Liver (tissue), 9 donors: ENCODE results near the gene TMTC1. TPM values are rescaled to one million over a fixed set of nuclear protein-coding genes. Genes with fewer than 3 reads are reported as not detected.

Source experiments
- DNase-seq: peaks from one replicate; pipeline ENCODE4 v3.0.0-alpha.2; 2017; ENCODE audit warnings: low spot score
- H3K27ac ChIP-seq, 2 donors: one replicate each; pipeline ENCODE4 v1.7.0; 2013; ENCODE audit warnings: inconsistent platforms in 2 of 2, low read length in 2 of 2, control low read depth in 1 of 2, low read depth in 1 of 2, mild to moderate bottlenecking in 1 of 2
- H3K27me3 ChIP-seq, 4 donors: one replicate each; pipeline versions ENCODE4 v1.6.1 to v1.7.0; 2013; ENCODE audit warnings: low read length in 3 of 4, inconsistent platforms in 1 of 4, mild to moderate bottlenecking in 1 of 4, moderate library complexity in 1 of 4; ENCODE audit not compliant: control insufficient read depth in 4 of 4, insufficient read depth in 4 of 4
- H3K36me3 ChIP-seq, 4 donors: one replicate each; pipeline versions ENCODE4 v1.6.1 to v1.7.0; 2013; ENCODE audit warnings: low read length in 3 of 4, mild to moderate bottlenecking in 3 of 4, low read depth in 1 of 4, moderate library complexity in 1 of 4; ENCODE audit not compliant: control insufficient read depth in 4 of 4, insufficient read depth in 3 of 4
- H3K4me1 ChIP-seq, 4 donors: one replicate each; pipeline versions ENCODE4 v1.6.1 to v1.7.0; 2013; ENCODE audit warnings: low read length in 3 of 4, mild to moderate bottlenecking in 3 of 4, moderate library complexity in 1 of 4; ENCODE audit not compliant: control insufficient read depth in 4 of 4, insufficient read depth in 4 of 4
- H3K4me3 ChIP-seq, 3 donors: one replicate each; pipeline versions ENCODE4 v1.6.1 to v1.7.0; 2013; ENCODE audit warnings: low read length in 3 of 3, control low read depth in 1 of 3, low read depth in 1 of 3, mild to moderate bottlenecking in 1 of 3
- H3K9ac ChIP-seq, 2 donors: one replicate each; pipeline ENCODE4 v1.7.0; 2013; ENCODE audit warnings: low read length in 2 of 2, mild to moderate bottlenecking in 2 of 2, moderate library complexity in 2 of 2, control low read depth in 1 of 2, low read depth in 1 of 2
- H3K9me3 ChIP-seq, 4 donors: one replicate each; pipeline versions ENCODE4 v1.6.1 to v1.7.0; 2013; ENCODE audit warnings: low read length in 3 of 4; ENCODE audit not compliant: control insufficient read depth in 4 of 4
- CTCF ChIP-seq: fragments of 150-350 bp; IDR thresholded peaks from 2 replicates; pipeline ENCODE4 v1.5.1; 2017; ENCODE audit warnings: improper control_type of control experiment, low read depth, low read length; ENCODE audit not compliant: missing input control
- EGR1 ChIP-seq, 2 donors: IDR thresholded peaks; 2 replicates each; pipeline ENCODE4 v1.6.1; 2016 to 2018; ENCODE audit warnings: antibody characterized with exemption in 2 of 2, low read depth in 2 of 2
- FOXA1 ChIP-seq: IDR thresholded peaks from 2 replicates; pipeline ENCODE4 v1.6.1; 2016; ENCODE audit warnings: antibody characterized with exemption
- FOXA2 ChIP-seq: IDR thresholded peaks from 2 replicates; pipeline ENCODE4 v1.6.1; 2016; ENCODE audit warnings: antibody characterized with exemption
- GABPA ChIP-seq, 2 donors: IDR thresholded peaks in 1 of 2; conservative IDR thresholded peaks in 1 of 2; 2 replicates each; pipeline ENCODE4 v1.6.1; 2016; ENCODE audit warnings: antibody characterized with exemption in 2 of 2, mild to moderate bottlenecking in 1 of 2, moderate library complexity in 1 of 2
- HNF4A ChIP-seq, 2 donors: conservative IDR thresholded peaks; 2 replicates each; pipeline ENCODE4 v1.6.1; 2016; ENCODE audit warnings: antibody characterized with exemption in 2 of 2, mild to moderate bottlenecking in 2 of 2
- HNF4G ChIP-seq: IDR thresholded peaks from 2 replicates; pipeline ENCODE4 v1.6.1; 2016; ENCODE audit warnings: antibody characterized with exemption
- JUND ChIP-seq, 2 donors: IDR thresholded peaks; 2 replicates each; pipeline ENCODE4 v1.6.1; 2016; ENCODE audit warnings: antibody characterized with exemption in 2 of 2
- NR2F2 ChIP-seq: IDR thresholded peaks from 2 replicates; pipeline ENCODE4 v1.6.1; 2016; ENCODE audit warnings: antibody characterized with exemption
- RAD21 ChIP-seq, 2 donors: IDR thresholded peaks; 2 replicates each; pipeline ENCODE4 v1.6.1; 2016; ENCODE audit warnings: antibody characterized with exemption in 2 of 2, mild to moderate bottlenecking in 2 of 2
- REST ChIP-seq: IDR thresholded peaks from 2 replicates; pipeline ENCODE4 v1.6.1; 2016; ENCODE audit warnings: antibody characterized with exemption, mild to moderate bottlenecking
- RXRA ChIP-seq, 2 donors: IDR thresholded peaks; 2 replicates each; pipeline ENCODE4 v1.6.1; 2017 to 2018; ENCODE audit warnings: antibody characterized with exemption in 2 of 2, mild to moderate bottlenecking in 1 of 2
- SP1 ChIP-seq: IDR thresholded peaks from 2 replicates; pipeline ENCODE4 v1.6.1; 2018; ENCODE audit warnings: antibody characterized with exemption, mild to moderate bottlenecking
- TAF1 ChIP-seq: conservative IDR thresholded peaks from 2 replicates; pipeline ENCODE4 v1.6.1; 2016; ENCODE audit warnings: antibody characterized with exemption, mild to moderate bottlenecking
- YY1 ChIP-seq: IDR thresholded peaks from 2 replicates; pipeline ENCODE4 v1.6.1; 2016; ENCODE audit warnings: antibody characterized with exemption, mild to moderate bottlenecking
- WGBS: extraction: QIAGEN DNeasy Blood & Tissue Kit; methylation state at CpG from one replicate; pipeline ENCODE4 v1.1.7; 2013; 5-methylcytosine and 5-hydroxymethylcytosine counted together
- polyA plus RNA-seq, 2 donors: library from polyadenylated mRNA; stranded (reverse) in 1 of 2; unstranded in 1 of 2; fragments of 200-250 nt in 1 of 2; fragments of >200 nt in 1 of 2; fragmentation: Nextera tagmentation in 1 of 2; extraction: Ambion mirVana in 1 of 2; gene quantifications; one replicate each; pipeline versions ENCODE4 v1.2.1 to v1.2.3, GENCODE V29; 2013 to 2015
- total RNA-seq, 2 donors: library from RNA; depleted of rRNA; stranded (reverse); fragments of >200 nt; gene quantifications; one replicate each; pipeline ENCODE4 v1.2.3, GENCODE V29; 2014
- TF ChIP-seq, protein P1 (sequence below): IDR thresholded peaks from 2 replicates; pipeline ENCODE4 v1.6.1; 2016; ENCODE audit warnings: antibody characterized with exemption
- TF ChIP-seq, protein P2 (sequence below): IDR thresholded peaks from 2 replicates; pipeline ENCODE4 v1.6.1; 2016; ENCODE audit warnings: antibody characterized with exemption
- TF ChIP-seq, protein P3 (sequence below): IDR thresholded peaks from 2 replicates; pipeline ENCODE4 v1.6.1; 2016; ENCODE audit warnings: antibody characterized with exemption
- donor health status: healthy.
- donor health status: healthy.
- donor health status: healthy.
- donor health status: healthy.
- donor health status: healthy.

The TMTC1 gene
- total and polyA plus RNA-seq, 4 donors = 0.76 to 3.3 (median 2.1) TPM

DNA sequence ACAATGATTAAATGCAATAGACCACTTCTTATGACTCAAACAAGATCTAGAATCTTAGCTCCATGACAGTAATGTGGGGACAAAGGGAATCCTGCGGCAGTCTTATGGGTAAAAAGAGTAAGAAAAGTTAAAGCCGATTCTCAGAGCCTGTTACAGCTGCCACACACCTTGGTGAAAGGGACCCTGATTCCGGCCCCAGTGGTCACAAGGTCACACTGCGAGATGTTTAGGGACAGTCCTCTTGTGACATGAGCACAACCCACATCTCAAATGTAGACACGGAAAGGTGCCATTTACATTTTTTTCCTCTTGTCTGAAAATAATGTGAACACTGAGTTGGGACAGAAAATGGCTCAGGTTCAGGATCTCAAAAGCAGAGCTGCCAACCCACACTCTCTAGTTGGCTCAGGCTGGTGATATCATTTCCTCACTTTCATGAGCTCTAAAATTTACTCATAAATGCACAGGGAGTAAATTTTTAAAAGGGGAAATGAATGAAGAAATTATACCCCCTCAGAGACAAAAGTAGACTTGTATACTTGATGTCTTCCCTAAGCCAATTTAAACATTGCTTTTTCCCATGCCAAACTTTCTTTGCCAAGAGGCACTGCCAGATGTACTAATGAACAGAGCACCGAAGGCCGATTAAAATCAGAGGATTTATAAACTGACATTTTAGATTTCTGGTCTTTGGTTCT is 173.1 kb downstream of the TMTC1 start:
- TF ChIP-seq REST (no peak), FOXA1 (no peak), SP1 (no peak), HNF4G (no peak), RAD21 (IDR thresholded peaks at IDR 0.05) (peak in 1 of 2 donors; percentile 39), JUND (IDR thresholded peaks at IDR 0.05) (no peak), CTCF (no peak), YY1 (peak; percentile 54), TAF1 (no peak), HNF4A (conservative IDR thresholded peaks at IDR 0.05) (peak; percentile 21 to 70), FOXA2 (no peak), RXRA (IDR thresholded peaks at IDR 0.05) (peak in 1 of 2 donors; percentile 44), EGR1 (IDR thresholded peaks at IDR 0.05; ENCODE audit: low read depth in 2 of 2) (no peak), NR2F2 (no peak), GABPA (IDR thresholded peaks at IDR 0.05 in 1 of 2, conservative IDR thresholded peaks at IDR 0.05 in 1 of 2) (no peak)
- TF ChIP-seq, protein P1, sequence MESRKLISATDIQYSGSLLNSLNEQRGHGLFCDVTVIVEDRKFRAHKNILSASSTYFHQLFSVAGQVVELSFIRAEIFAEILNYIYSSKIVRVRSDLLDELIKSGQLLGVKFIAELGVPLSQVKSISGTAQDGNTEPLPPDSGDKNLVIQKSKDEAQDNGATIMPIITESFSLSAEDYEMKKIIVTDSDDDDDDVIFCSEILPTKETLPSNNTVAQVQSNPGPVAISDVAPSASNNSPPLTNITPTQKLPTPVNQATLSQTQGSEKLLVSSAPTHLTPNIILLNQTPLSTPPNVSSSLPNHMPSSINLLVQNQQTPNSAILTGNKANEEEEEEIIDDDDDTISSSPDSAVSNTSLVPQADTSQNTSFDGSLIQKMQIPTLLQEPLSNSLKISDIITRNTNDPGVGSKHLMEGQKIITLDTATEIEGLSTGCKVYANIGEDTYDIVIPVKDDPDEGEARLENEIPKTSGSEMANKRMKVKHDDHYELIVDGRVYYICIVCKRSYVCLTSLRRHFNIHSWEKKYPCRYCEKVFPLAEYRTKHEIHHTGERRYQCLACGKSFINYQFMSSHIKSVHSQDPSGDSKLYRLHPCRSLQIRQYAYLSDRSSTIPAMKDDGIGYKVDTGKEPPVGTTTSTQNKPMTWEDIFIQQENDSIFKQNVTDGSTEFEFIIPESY = no peak
- TF ChIP-seq, protein P2, sequence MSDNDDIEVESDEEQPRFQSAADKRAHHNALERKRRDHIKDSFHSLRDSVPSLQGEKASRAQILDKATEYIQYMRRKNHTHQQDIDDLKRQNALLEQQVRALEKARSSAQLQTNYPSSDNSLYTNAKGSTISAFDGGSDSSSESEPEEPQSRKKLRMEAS = no peak
- TF ChIP-seq, protein P3, sequence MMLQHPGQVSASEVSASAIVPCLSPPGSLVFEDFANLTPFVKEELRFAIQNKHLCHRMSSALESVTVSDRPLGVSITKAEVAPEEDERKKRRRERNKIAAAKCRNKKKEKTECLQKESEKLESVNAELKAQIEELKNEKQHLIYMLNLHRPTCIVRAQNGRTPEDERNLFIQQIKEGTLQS = no peak
- no peak overlapping the region for H3K4me3 ChIP-seq
- no peak overlapping the region for H3K27ac ChIP-seq
- no peak overlapping the region for H3K9ac ChIP-seq
- no peaks in the 10 kb centered on the region for H3K9me3 ChIP-seq
- H3K36me3 ChIP-seq = no peaks in the 10 kb centered on the region
- no peaks in the 10 kb centered on the region for H3K27me3 ChIP-seq
- 62% methylated on average over 7 of the region's 7 CpGs for WGBS
- H3K4me1 ChIP-seq = peaks cover 3 to 29% (median 13%) of the 10 kb centered on the region in 4 donors
- DNase-seq = no peak
